WTC11 (cell line): Measurements from ENCODE around the gene PSMD1. TPM values are rescaled to one million over a fixed set of nuclear protein-coding genes. Genes with fewer than 3 reads are reported as not detected.

Source experiments
- ATAC-seq: fragments of 200-7000 bp; cut with Tn5 transposase; 2 replicates; pipeline ENCODE4 v1.10.0; 2021; ENCODE audit warnings: mild to moderate bottlenecking, moderate library complexity
- CTCF ChIA-PET: fragments of 300-600 bp; sonication (Branson Sonifier 250); formaldehyde crosslinking; loops from one replicate; lab custom pipeline; 2021; ENCODE audit warnings: antibody characterized with exemption; lab: Charles Lee
- POLR2A ChIA-PET: fragments of 350-600 bp; sonication (Branson Sonifier 250); formaldehyde crosslinking; loops from one replicate; lab custom pipeline; 2021; ENCODE audit warnings: antibody characterized with exemption; lab: Charles Lee
- DNase-seq: peaks from one replicate; pipeline ENCODE4 v3.0.0; 2021; ENCODE audit warnings: low spot score
- H3K27ac Mint-ChIP-seq: 2 replicates; pipeline ENCODE4 v1.8.0; 2021; ENCODE audit warnings: mixed read lengths
- H3K27me3 Mint-ChIP-seq: 2 replicates; pipeline ENCODE4 v1.8.0; 2021; ENCODE audit warnings: low read depth, mild to moderate bottlenecking, moderate library complexity, mixed read lengths
- H3K36me3 Mint-ChIP-seq: 2 replicates; pipeline ENCODE4 v1.8.0; 2021; ENCODE audit warnings: mixed read lengths
- H3K4me1 Mint-ChIP-seq: 2 replicates; pipeline ENCODE4 v1.8.0; 2022; ENCODE audit warnings: mixed read lengths
- H3K4me3 Mint-ChIP-seq: 2 replicates; pipeline ENCODE4 v1.8.0; 2021; ENCODE audit warnings: mild to moderate bottlenecking, moderate library complexity, mixed read lengths
- H3K9me3 Mint-ChIP-seq: 2 replicates; pipeline ENCODE4 v1.8.0; 2021; ENCODE audit warnings: mixed read lengths
- AFF4 ChIP-seq: sonication (generic); formaldehyde crosslinking; IDR thresholded peaks from 2 replicates; pipeline ENCODE4 v1.8.1; 2023; ENCODE audit warnings: mild to moderate bottlenecking, missing genetic modification reagents, borderline replicate concordance
- ATF2 ChIP-seq: sonication (generic); formaldehyde crosslinking; IDR thresholded peaks from 2 replicates; pipeline ENCODE4 v1.8.1; 2022; ENCODE audit warnings: low read depth, missing genetic modification reagents, borderline replicate concordance
- CREB1 ChIP-seq: sonication (generic); formaldehyde crosslinking; IDR thresholded peaks from 2 replicates; pipeline ENCODE4 v1.8.0; 2023; ENCODE audit warnings: mild to moderate bottlenecking, missing genetic modification reagents
- CREM ChIP-seq: sonication (generic); formaldehyde crosslinking; IDR thresholded peaks from 2 replicates; pipeline ENCODE4 v1.8.1; 2022; ENCODE audit warnings: mild to moderate bottlenecking, missing genetic modification reagents, moderate library complexity
- E2F5 ChIP-seq: sonication (generic); formaldehyde crosslinking; IDR thresholded peaks from 2 replicates; pipeline ENCODE4 v1.8.1; 2022; ENCODE audit warnings: mild to moderate bottlenecking, moderate library complexity, missing genetic modification reagents
- GTF2I ChIP-seq: fragments of 250-450 bp; sonication (Bioruptor Pico); conservative IDR thresholded peaks from 2 replicates; pipeline ENCODE4 v1.4.0; 2021; ENCODE audit warnings: mild to moderate bottlenecking
- JAZF1 ChIP-seq: fragments of 250-450 bp; sonication (Bioruptor Pico); IDR thresholded peaks from 2 replicates; pipeline ENCODE4 v1.9.0; 2021; ENCODE audit warnings: moderate library complexity, mild to moderate bottlenecking, inconsistent platforms
- NFATC4 ChIP-seq: fragments of 250-450 bp; sonication (Bioruptor Pico); IDR thresholded peaks from 2 replicates; pipeline ENCODE4 v1.9.0; 2021; ENCODE audit warnings: mild to moderate bottlenecking
- NFYB ChIP-seq: sonication (generic); formaldehyde crosslinking; conservative IDR thresholded peaks from 2 replicates; pipeline ENCODE4 v1.8.0; 2022; ENCODE audit warnings: low read depth, missing genetic modification reagents
- RELA ChIP-seq: sonication (generic); formaldehyde crosslinking; IDR thresholded peaks from 2 replicates; pipeline ENCODE4 v1.8.1; 2022; ENCODE audit warnings: missing genetic modification reagents, mild to moderate bottlenecking, borderline replicate concordance
- TEAD4 ChIP-seq: sonication (generic); formaldehyde crosslinking; IDR thresholded peaks from 2 replicates; pipeline ENCODE4 v1.8.0; 2022; ENCODE audit warnings: mild to moderate bottlenecking, missing genetic modification reagents
- ZNF317 ChIP-seq: sonication (generic); formaldehyde crosslinking; IDR thresholded peaks from 2 replicates; pipeline ENCODE4 v1.8.1; 2023; ENCODE audit warnings: low read depth, mild to moderate bottlenecking, moderate library complexity, missing genetic modification reagents, borderline replicate concordance
- ZNF416 ChIP-seq: fragments of 250-450 bp; sonication (Bioruptor Pico); IDR thresholded peaks from 2 replicates; pipeline ENCODE4 v1.9.0; 2021; ENCODE audit warnings: mild to moderate bottlenecking, inconsistent platforms
- ZNF671 ChIP-seq: fragments of 250-450 bp; sonication (Bioruptor Pico); IDR thresholded peaks from 2 replicates; pipeline ENCODE4 v1.8.0; 2021; ENCODE audit warnings: mild to moderate bottlenecking
- total RNA-seq: library from RNA; stranded (reverse); gene quantifications from 3 replicates; pipeline ENCODE4 v1.2.3, GENCODE V29; 2021
- TF ChIP-seq, protein P1 (sequence below): fragments of 250-450 bp; sonication (Bioruptor Pico); conservative IDR thresholded peaks from 2 replicates; pipeline ENCODE4 v1.9.0; 2021; ENCODE audit warnings: mild to moderate bottlenecking
- TF ChIP-seq, protein P2 (sequence below): fragments of 250-450 bp; sonication (Bioruptor Pico); IDR thresholded peaks from 2 replicates; pipeline ENCODE4 v1.9.0; 2021; ENCODE audit warnings: moderate library complexity, mild to moderate bottlenecking, inconsistent platforms, borderline replicate concordance
- TF ChIP-seq, protein P3 (sequence below): fragments of 250-450 bp; sonication (Bioruptor Pico); IDR thresholded peaks from 2 replicates; pipeline ENCODE4 v1.9.0; 2021; ENCODE audit warnings: mild to moderate bottlenecking
- TF ChIP-seq, protein P4 (sequence below): sonication (generic); formaldehyde crosslinking; IDR thresholded peaks from 2 replicates; pipeline ENCODE4 v1.8.0; 2023; ENCODE audit warnings: missing genetic modification reagents, mild to moderate bottlenecking, borderline replicate concordance

PSMD1 gene
- total RNA-seq, 1 experiment from 2014 or later, result 163 TPM

DNA sequence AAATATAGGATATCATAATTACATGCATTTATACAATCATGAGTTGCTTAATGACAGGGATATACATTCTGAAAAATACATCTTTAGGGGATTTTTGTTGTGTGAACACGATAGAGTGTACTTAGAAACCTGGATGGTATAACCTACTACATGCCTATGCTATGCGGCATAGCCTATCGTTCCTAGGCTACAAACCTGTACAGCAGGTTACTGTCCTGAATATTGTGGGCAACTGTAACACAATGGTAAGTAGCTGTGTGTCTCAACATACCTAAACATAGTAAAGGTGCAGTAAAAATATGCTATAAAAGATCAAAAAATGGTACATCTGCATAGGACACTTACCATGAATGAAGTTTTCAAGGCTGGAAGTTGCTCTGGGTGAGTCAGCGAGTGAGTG, 12.9 kb upstream of the PSMD1 start:
- no peak overlapping the region for H3K4me3 Mint-ChIP-seq
- H3K36me3 Mint-ChIP-seq, result no peaks in the 10 kb centered on the region
- H3K27me3 Mint-ChIP-seq, result peaks cover 28% of the 10 kb centered on the region
- DNase-seq (no peak), ATAC-seq (no peak)
- H3K9me3 Mint-ChIP-seq, result no peaks in the 10 kb centered on the region
- H3K27ac Mint-ChIP-seq, result no peak overlapping the region
- peaks cover 7% of the 10 kb centered on the region for H3K4me1 Mint-ChIP-seq
- TF ChIP-seq JAZF1 (CRISPR knock-in tag) (no peak), GTF2I (CRISPR knock-in tag) (no peak), NFATC4 (no peak), AFF4 (CRISPR knock-in tag) (no peak), TEAD4 (CRISPR knock-in tag) (no peak), CREB1 (no peak), E2F5 (CRISPR knock-in tag) (no peak), ZNF416 (CRISPR knock-in tag) (no peak), NFYB (CRISPR knock-in tag) (no peak)
- TF ChIP-seq, protein P1, sequence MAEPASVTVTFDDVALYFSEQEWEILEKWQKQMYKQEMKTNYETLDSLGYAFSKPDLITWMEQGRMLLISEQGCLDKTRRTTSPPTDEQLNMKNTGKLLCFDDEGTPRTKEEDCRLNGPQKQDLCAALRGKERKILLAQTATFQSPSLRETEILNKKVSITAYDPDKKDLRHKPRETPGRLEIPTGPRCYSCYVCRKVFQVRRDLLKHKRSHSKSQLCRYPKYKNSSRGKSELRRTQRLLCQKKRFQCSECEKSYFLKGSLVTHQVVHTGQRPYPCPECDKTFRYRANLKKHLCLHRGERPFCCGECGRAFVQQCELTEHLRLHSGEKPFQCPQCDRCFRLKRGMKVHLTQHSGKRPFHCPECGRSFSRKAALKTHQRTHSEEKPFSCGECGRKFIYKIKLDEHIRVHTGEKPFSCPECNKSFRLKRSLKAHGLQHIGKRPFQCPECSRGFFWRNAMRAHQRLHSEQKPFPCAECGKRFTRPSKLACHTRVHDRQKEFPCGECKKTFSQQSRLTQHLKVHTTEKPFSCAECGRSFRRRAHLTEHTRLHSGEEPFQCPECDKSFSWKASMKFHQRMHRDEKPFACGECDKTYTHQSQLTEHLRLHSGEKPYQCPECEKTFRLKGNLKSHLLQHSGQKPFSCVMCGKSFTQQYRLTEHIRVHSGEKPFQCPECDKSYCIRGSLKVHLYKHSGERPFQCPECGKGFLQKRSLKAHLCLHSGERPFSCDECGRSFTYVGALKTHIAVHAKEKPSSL (CRISPR knock-in tag), result no peak
- TF ChIP-seq, protein P2, sequence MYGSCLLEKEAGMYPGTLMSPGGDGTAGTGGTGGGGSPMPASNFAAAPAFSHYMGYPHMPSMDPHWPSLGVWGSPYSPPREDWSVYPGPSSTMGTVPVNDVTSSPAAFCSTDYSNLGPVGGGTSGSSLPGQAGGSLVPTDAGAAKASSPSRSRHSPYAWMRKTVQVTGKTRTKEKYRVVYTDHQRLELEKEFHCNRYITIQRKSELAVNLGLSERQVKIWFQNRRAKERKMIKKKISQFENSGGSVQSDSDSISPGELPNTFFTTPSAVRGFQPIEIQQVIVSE (CRISPR knock-in tag), result no peak
- CTCF ChIA-PET, result interaction anchor here (0.6 to 1.1 kb wide), 2 partner anchors 9 to 108 kb away, joined by 3 to 11 read pairs; no protein-coding TSS in a partner anchor
- POLR2A ChIA-PET, result no interaction called here

GRCh38 chr2:231046916-231047273, 9.8 kb upstream of the PSMD1 start:
- Mint-ChIP-seq H3K9me3 (no peaks in the 10 kb centered on the region), H3K4me3 (no peak overlapping the region), H3K36me3 (no peaks in the 10 kb centered on the region), H3K4me1 (no peaks in the 10 kb centered on the region), H3K27ac (no peak overlapping the region), H3K27me3 (peaks cover 16% of the 10 kb centered on the region)
- ChIA-PET CTCF (no interaction called here), POLR2A (no interaction called here)
- DNase-seq (no peak), ATAC-seq (peak; percentile 48)
- TF ChIP-seq CREM, result no peak
- TF ChIP-seq, protein P3, sequence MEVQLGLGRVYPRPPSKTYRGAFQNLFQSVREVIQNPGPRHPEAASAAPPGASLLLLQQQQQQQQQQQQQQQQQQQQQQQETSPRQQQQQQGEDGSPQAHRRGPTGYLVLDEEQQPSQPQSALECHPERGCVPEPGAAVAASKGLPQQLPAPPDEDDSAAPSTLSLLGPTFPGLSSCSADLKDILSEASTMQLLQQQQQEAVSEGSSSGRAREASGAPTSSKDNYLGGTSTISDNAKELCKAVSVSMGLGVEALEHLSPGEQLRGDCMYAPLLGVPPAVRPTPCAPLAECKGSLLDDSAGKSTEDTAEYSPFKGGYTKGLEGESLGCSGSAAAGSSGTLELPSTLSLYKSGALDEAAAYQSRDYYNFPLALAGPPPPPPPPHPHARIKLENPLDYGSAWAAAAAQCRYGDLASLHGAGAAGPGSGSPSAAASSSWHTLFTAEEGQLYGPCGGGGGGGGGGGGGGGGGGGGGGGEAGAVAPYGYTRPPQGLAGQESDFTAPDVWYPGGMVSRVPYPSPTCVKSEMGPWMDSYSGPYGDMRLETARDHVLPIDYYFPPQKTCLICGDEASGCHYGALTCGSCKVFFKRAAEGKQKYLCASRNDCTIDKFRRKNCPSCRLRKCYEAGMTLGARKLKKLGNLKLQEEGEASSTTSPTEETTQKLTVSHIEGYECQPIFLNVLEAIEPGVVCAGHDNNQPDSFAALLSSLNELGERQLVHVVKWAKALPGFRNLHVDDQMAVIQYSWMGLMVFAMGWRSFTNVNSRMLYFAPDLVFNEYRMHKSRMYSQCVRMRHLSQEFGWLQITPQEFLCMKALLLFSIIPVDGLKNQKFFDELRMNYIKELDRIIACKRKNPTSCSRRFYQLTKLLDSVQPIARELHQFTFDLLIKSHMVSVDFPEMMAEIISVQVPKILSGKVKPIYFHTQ (CRISPR knock-in tag), result no peak
- TF ChIP-seq ZNF671 (CRISPR knock-in tag), result no peak
- no peak for TF ChIP-seq RELA
- TF ChIP-seq, protein P2 (CRISPR knock-in tag), result no peak
- TF ChIP-seq, protein P4, sequence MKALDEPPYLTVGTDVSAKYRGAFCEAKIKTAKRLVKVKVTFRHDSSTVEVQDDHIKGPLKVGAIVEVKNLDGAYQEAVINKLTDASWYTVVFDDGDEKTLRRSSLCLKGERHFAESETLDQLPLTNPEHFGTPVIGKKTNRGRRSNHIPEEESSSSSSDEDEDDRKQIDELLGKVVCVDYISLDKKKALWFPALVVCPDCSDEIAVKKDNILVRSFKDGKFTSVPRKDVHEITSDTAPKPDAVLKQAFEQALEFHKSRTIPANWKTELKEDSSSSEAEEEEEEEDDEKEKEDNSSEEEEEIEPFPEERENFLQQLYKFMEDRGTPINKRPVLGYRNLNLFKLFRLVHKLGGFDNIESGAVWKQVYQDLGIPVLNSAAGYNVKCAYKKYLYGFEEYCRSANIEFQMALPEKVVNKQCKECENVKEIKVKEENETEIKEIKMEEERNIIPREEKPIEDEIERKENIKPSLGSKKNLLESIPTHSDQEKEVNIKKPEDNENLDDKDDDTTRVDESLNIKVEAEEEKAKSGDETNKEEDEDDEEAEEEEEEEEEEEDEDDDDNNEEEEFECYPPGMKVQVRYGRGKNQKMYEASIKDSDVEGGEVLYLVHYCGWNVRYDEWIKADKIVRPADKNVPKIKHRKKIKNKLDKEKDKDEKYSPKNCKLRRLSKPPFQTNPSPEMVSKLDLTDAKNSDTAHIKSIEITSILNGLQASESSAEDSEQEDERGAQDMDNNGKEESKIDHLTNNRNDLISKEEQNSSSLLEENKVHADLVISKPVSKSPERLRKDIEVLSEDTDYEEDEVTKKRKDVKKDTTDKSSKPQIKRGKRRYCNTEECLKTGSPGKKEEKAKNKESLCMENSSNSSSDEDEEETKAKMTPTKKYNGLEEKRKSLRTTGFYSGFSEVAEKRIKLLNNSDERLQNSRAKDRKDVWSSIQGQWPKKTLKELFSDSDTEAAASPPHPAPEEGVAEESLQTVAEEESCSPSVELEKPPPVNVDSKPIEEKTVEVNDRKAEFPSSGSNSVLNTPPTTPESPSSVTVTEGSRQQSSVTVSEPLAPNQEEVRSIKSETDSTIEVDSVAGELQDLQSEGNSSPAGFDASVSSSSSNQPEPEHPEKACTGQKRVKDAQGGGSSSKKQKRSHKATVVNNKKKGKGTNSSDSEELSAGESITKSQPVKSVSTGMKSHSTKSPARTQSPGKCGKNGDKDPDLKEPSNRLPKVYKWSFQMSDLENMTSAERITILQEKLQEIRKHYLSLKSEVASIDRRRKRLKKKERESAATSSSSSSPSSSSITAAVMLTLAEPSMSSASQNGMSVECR (CRISPR knock-in tag), result no peak
- no peak for TF ChIP-seq ATF2 (CRISPR knock-in tag)
- no peak for TF ChIP-seq TEAD4 (CRISPR knock-in tag)
- no peak for TF ChIP-seq ZNF317 (CRISPR knock-in tag)
